Sigmoid colon (tissue), 4 donors: Measurements from ENCODE around the gene ATP2A2.

Experiments
- EP300 ChIP-seq, 4 donors: sonication (generic); formaldehyde crosslinking; IDR thresholded peaks; one replicate each; pipeline ENCODE4 v1.6.1; 2017; ENCODE audit warnings: antibody characterized with exemption in 4 of 4
- POLR2A ChIP-seq, 2 donors: fragments of 450-650 bp; IDR thresholded peaks; one replicate each; pipeline ENCODE4 v1.6.1; 2016; ENCODE audit warnings: antibody characterized with exemption in 2 of 2, mild to moderate bottlenecking in 2 of 2, moderate library complexity in 2 of 2
- TF ChIP-seq, protein P1 (sequence below), 4 experiments: fragments of 450-650 bp in 3 of 4; fragments of 200-600 bp in 1 of 4; IDR thresholded peaks; one replicate each; pipeline ENCODE4 v1.5.1; 2016 to 2019; ENCODE audit warnings: antibody characterized with exemption in 4 of 4, mild to moderate bottlenecking in 3 of 4, moderate library complexity in 2 of 4

DNA sequence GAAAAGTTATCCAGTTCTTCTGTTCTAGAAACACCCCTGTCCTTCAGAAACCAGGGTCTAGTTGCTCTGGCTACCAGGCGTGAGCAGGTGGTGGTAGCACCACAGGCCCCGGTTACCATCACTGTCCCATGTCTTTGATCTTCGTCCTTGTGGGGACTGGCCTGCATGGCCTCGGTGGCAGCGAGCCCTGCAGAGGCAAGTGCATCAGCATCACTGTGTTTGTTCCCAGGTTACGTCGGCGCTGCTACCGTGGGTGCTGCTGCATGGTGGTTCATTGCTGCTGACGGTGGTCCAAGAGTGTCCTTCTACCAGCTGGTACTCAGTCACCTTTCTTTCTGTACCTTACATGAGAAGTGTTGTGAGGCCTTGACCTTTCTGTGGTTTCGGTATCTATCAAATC is 63.6 kb downstream of the ATP2A2 start:
- TF ChIP-seq POLR2A (IDR thresholded peaks at IDR 0.05) (no peak), EP300 (IDR thresholded peaks at IDR 0.05) (no peak)
- TF ChIP-seq, protein P1, sequence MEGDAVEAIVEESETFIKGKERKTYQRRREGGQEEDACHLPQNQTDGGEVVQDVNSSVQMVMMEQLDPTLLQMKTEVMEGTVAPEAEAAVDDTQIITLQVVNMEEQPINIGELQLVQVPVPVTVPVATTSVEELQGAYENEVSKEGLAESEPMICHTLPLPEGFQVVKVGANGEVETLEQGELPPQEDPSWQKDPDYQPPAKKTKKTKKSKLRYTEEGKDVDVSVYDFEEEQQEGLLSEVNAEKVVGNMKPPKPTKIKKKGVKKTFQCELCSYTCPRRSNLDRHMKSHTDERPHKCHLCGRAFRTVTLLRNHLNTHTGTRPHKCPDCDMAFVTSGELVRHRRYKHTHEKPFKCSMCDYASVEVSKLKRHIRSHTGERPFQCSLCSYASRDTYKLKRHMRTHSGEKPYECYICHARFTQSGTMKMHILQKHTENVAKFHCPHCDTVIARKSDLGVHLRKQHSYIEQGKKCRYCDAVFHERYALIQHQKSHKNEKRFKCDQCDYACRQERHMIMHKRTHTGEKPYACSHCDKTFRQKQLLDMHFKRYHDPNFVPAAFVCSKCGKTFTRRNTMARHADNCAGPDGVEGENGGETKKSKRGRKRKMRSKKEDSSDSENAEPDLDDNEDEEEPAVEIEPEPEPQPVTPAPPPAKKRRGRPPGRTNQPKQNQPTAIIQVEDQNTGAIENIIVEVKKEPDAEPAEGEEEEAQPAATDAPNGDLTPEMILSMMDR (IDR thresholded peaks at IDR 0.05) = no peak
